DMS79 (cell line): ENCODE data around the gene GRIN2B.
A peak's percentile ranks its signal among the peaks of the same experiment; 100 is the strongest.

Experiments used
- DNase-seq: peaks from one replicate; lab custom pipeline; 2025; lab: John Stamatoyannopoulos, UW

The GRIN2B gene

GRCh38 chr12:13981296-13981962, at the start of gene GRIN2B:
TSS of gene GRIN2B (minus strand) at chr12:13981602. CDS start at chr12:13866208, 115,394 bp downstream.
- DNase-seq = no peak

- no peak for DNase-seq
Observed at GRCh38 chr12:14026537-14026936, 45.1 kb upstream of the GRIN2B start.

GRCh38 chr12:14024591-14024990, 43.2 kb upstream of the GRIN2B start:
- DNase-seq = no peak

- DNase-seq = no peak
Observed at GRCh38 chr12:14018080-14018479, 36.7 kb upstream of the GRIN2B start.

GRCh38 chr12:14010989-14011388, 29.6 kb upstream of the GRIN2B start:
- DNase-seq = no peak

- DNase-seq = no peak
Observed at GRCh38 chr12:14007639-14008038, 26.2 kb upstream of the GRIN2B start.

GRCh38 chr12:13992585-13992984, 11.2 kb upstream of the GRIN2B start:
- DNase-seq = no peak

- DNase-seq = no peak
Observed at GRCh38 chr12:13992106-13992505, 10.7 kb upstream of the GRIN2B start.

GRCh38 chr12:13986031-13986430, 4.6 kb upstream of the GRIN2B start:
- DNase-seq = no peak

- no peak for DNase-seq
Observed at GRCh38 chr12:13981990-13982389, 588 bp upstream of the GRIN2B start.

GRCh38 chr12:13980538-13981295, 685 bp downstream of the GRIN2B start:
- no peak for DNase-seq

GRCh38 chr12:13979772-13980378, 1.5 kb downstream of the GRIN2B start:
- no peak for DNase-seq

GRCh38 chr12:13978876-13979275, 2.5 kb downstream of the GRIN2B start:
- DNase-seq = no peak

GRCh38 chr12:13976880-13977279, 4.5 kb downstream of the GRIN2B start:
- DNase-seq = no peak

GRCh38 chr12:13976028-13976584, 5.3 kb downstream of the GRIN2B start:
- no peak for DNase-seq

- DNase-seq = peak; percentile 68
Observed at GRCh38 chr12:13973996-13974395, 7.4 kb downstream of the GRIN2B start.

- no peak for DNase-seq
Observed at GRCh38 chr12:13970803-13971202, 10.6 kb downstream of the GRIN2B start.

GRCh38 chr12:13968281-13968680, 13.1 kb downstream of the GRIN2B start:
- no peak for DNase-seq

- DNase-seq = no peak
Observed at GRCh38 chr12:13964666-13965065, 16.7 kb downstream of the GRIN2B start.

- DNase-seq = no peak
Observed at GRCh38 chr12:13962699-13963098, 18.7 kb downstream of the GRIN2B start.

- no peak for DNase-seq
Observed at GRCh38 chr12:13961971-13962370, 19.4 kb downstream of the GRIN2B start.

GRCh38 chr12:13959131-13959723, 22.2 kb downstream of the GRIN2B start:
- no peak for DNase-seq
